ENCODE results near the gene ABHD10.

ABHD10 gene

GRCh38 chr3:111978583-111979433 lies at the start of gene ABHD10:
TSS of gene ABHD10 (plus strand) at chr3:111979026. CDS start at chr3:111979062, 36 bp downstream.
- DNase-seq: peak; percentile 97 to 98

- no peak for DNase-seq
These were observed 49.3 kb upstream of the ABHD10 start for GRCh38 chr3:111929484-111929883.

GRCh38 chr3:111932946-111933345 lies 45.9 kb upstream of the ABHD10 start:
- no peak for DNase-seq

GRCh38 chr3:111936191-111936841 lies 42.5 kb upstream of the ABHD10 start:
- no peak for DNase-seq

GRCh38 chr3:111936967-111937366 lies 41.9 kb upstream of the ABHD10 start:
- no peak for DNase-seq

GRCh38 chr3:111937871-111938270 lies 41.0 kb upstream of the ABHD10 start:
- DNase-seq: no peak

GRCh38 chr3:111939873-111940272 lies 39.0 kb upstream of the ABHD10 start:
- no peak for DNase-seq

- no peak for DNase-seq
These were observed 35.3 kb upstream of the ABHD10 start for GRCh38 chr3:111943533-111943932.

- no peak for DNase-seq
These were observed 34.5 kb upstream of the ABHD10 start for GRCh38 chr3:111944372-111944771.

- no peak for DNase-seq
These were observed 31.6 kb upstream of the ABHD10 start for GRCh38 chr3:111947231-111947630.

GRCh38 chr3:111948786-111949185 lies 30.0 kb upstream of the ABHD10 start:
- no peak for DNase-seq

GRCh38 chr3:111949712-111950111 lies 29.1 kb upstream of the ABHD10 start:
- no peak for DNase-seq

- DNase-seq: no peak
These were observed 27.8 kb upstream of the ABHD10 start for GRCh38 chr3:111951032-111951431.

GRCh38 chr3:111952086-111952485 lies 26.7 kb upstream of the ABHD10 start:
- no peak for DNase-seq

- DNase-seq: no peak
These were observed 25.9 kb upstream of the ABHD10 start for GRCh38 chr3:111952866-111953450.

- no peak for DNase-seq
These were observed 24.4 kb upstream of the ABHD10 start for GRCh38 chr3:111954228-111954990.

- DNase-seq: no peak
These were observed 22.9 kb upstream of the ABHD10 start for GRCh38 chr3:111955876-111956275.

- no peak for DNase-seq
These were observed 22.4 kb upstream of the ABHD10 start for GRCh38 chr3:111956449-111956848.

- DNase-seq: no peak
These were observed 21.7 kb upstream of the ABHD10 start for GRCh38 chr3:111956995-111957734.

GRCh38 chr3:111961461-111962164 lies 17.2 kb upstream of the ABHD10 start:
- no peak for DNase-seq

- DNase-seq: no peak
These were observed 15.4 kb upstream of the ABHD10 start for GRCh38 chr3:111963424-111963823.

GRCh38 chr3:111965484-111965883 lies 13.3 kb upstream of the ABHD10 start:
- DNase-seq: no peak
